SU-DHL-6 (cell line): Measurements from ENCODE around the gene SEMA3C.

Experiments used
- CTCF ChIP-seq: fragments of 200-600 bp; sonication (generic); IDR thresholded peaks from one replicate; pipeline ENCODE4 v1.5.1; 2017; ENCODE audit warnings: antibody characterized with exemption, mild to moderate bottlenecking, low read length, moderate library complexity; ENCODE audit not compliant: insufficient read depth, poor library complexity, severe bottlenecking
- EZH2phosphoT487 ChIP-seq: fragments of 200-600 bp; sonication (generic), shearing (Covaris generic); conservative IDR thresholded peaks from 2 replicates; pipeline ENCODE4 v1.6.1; 2018; ENCODE audit warnings: mild to moderate bottlenecking, antibody characterized with exemption, low read length, moderate library complexity, mixed read lengths

GRCh38 chr7:80881351-80881900 lies 37.4 kb downstream of the SEMA3C start:
- TF ChIP-seq CTCF (no peak), EZH2phosphoT487 (no peak)
